CD4-positive, alpha-beta memory T cell (primary cell): ENCODE measurements around the gene ZER1. TPM values are rescaled to one million over a fixed set of nuclear protein-coding genes. Genes with fewer than 3 reads are reported as not detected.

Experiments
- CTCF ChIA-PET: fragments of 350-600 bp; sonication (Branson Sonifier 250); formaldehyde crosslinking; loops from one replicate; lab custom pipeline; 2021; ENCODE audit warnings: inconsistent platforms; ENCODE audit not compliant: partially characterized antibody; lab: Charles Lee
- POLR2A ChIA-PET: fragments of 350-600 bp; sonication (Branson Sonifier 250); formaldehyde crosslinking; loops from one replicate; lab custom pipeline; 2021; ENCODE audit not compliant: partially characterized antibody; lab: Charles Lee
- DNase-seq, 5 donors: peaks; one replicate each; pipeline versions ENCODE4 v3.0.0 to v3.0.0-alpha.2; 2020 to 2022; ENCODE audit warnings: mixed read lengths in 1 of 5
- H3K27ac ChIP-seq: one replicate; pipeline ENCODE4 v1.7.0; 2013; ENCODE audit warnings: low read depth, low read length
- H3K27me3 ChIP-seq: 2 replicates; pipeline ENCODE4 v1.7.0; 2013; ENCODE audit warnings: mild to moderate bottlenecking, low read length, moderate library complexity; ENCODE audit not compliant: insufficient read depth
- H3K36me3 ChIP-seq: 2 replicates; pipeline ENCODE4 v1.7.0; 2013; ENCODE audit warnings: mild to moderate bottlenecking, low read length, moderate library complexity; ENCODE audit not compliant: insufficient read depth
- H3K4me1 ChIP-seq: 2 replicates; pipeline ENCODE4 v1.7.0; 2013; ENCODE audit warnings: mild to moderate bottlenecking, low read length, moderate library complexity; ENCODE audit not compliant: insufficient read depth
- H3K4me3 ChIP-seq, 2 donors: one replicate each; pipeline ENCODE4 v1.7.0; 2013; ENCODE audit warnings: low read length in 2 of 2, mild to moderate bottlenecking in 1 of 2
- H3K9me3 ChIP-seq, 2 donors: one replicate each; pipeline ENCODE4 v1.7.0; 2013; ENCODE audit warnings: low read length in 2 of 2, control low read depth in 1 of 2; ENCODE audit not compliant: control insufficient read depth in 1 of 2
- H3K27ac Mint-ChIP-seq, 7 donors: one replicate each; pipeline ENCODE4 v1.8.0; 2020 to 2021; ENCODE audit warnings: mixed read lengths in 7 of 7, mild to moderate bottlenecking in 6 of 7, inconsistent platforms in 3 of 7, moderate library complexity in 3 of 7
- H3K27me3 Mint-ChIP-seq, 2 donors: one replicate each; pipeline ENCODE4 v1.8.0; 2020 to 2021; ENCODE audit warnings: mixed read lengths in 2 of 2
- H3K36me3 Mint-ChIP-seq, 2 donors: one replicate each; pipeline ENCODE4 v1.8.0; 2020 to 2021; ENCODE audit warnings: mixed read lengths in 2 of 2, inconsistent platforms in 1 of 2, mild to moderate bottlenecking in 1 of 2
- H3K4me1 Mint-ChIP-seq, 4 donors: one replicate each; pipeline ENCODE4 v1.8.0; 2020 to 2021; ENCODE audit warnings: mixed read lengths in 4 of 4, mild to moderate bottlenecking in 1 of 4
- H3K4me3 Mint-ChIP-seq, 8 donors: one replicate each; pipeline ENCODE4 v1.8.0; 2020 to 2021; ENCODE audit warnings: mixed read lengths in 8 of 8, mild to moderate bottlenecking in 7 of 8, moderate library complexity in 6 of 8, inconsistent platforms in 3 of 8
- H3K9me3 Mint-ChIP-seq, 8 donors: one replicate each; pipeline ENCODE4 v1.8.0; 2020 to 2021; ENCODE audit warnings: mixed read lengths in 8 of 8, mild to moderate bottlenecking in 5 of 8, inconsistent platforms in 3 of 8, moderate library complexity in 1 of 8
- intact Hi-C: fragments of 100-400 bp; cut with micrococcal nuclease; formaldehyde crosslinking; loops from one replicate; pipeline ENCODE4 v1.15.1; 2023
- polyA plus RNA-seq, 2 donors: library from polyadenylated mRNA; unstranded; fragments of 300-500 nt; fragmentation: Illumina TruSeq; gene quantifications; one replicate each; pipeline ENCODE4 v1.2.3, GENCODE V29; 2021
- total RNA-seq, 2 experiments: library from RNA; stranded (reverse); gene quantifications; one replicate each; pipeline ENCODE4 v1.2.3, GENCODE V29; 2021

ZER1 gene
- total and polyA plus RNA-seq, 4 experiments from 2014 or later, result 35.6 to 44.2 (median 39.5) TPM

- peak within 1 kb of the TSS; percentile 89 to 95 for H3K4me3 ChIP-seq
- intact Hi-C loops, result loop anchor here (1.0 to 10.0 kb wide), 7 partner anchors 22 to 268 kb away; partner anchors contain the start of genes DYNC2I2, ENDOG, ODF2 and PKN3
- Mint-ChIP-seq H3K9me3 (peaks cover 0 to 8% (median 0%) of the 10 kb centered on the region in 8 donors), H3K27me3 (no peaks in the 10 kb centered on the region), H3K4me1 (peaks cover 23 to 45% (median 32%) of the 10 kb centered on the region in 4 donors), H3K27ac (peak within 1 kb of the TSS; percentile 89 to 97 (median 95)), H3K36me3 (peaks cover 0 to 17% of the 10 kb centered on the region in 2 donors), H3K4me3 (peak within 1 kb of the TSS; percentile 90 to 94 (median 92))
- no peaks in the 10 kb centered on the region for H3K27me3 ChIP-seq
- H3K9me3 ChIP-seq, result no peaks in the 10 kb centered on the region
- ChIA-PET CTCF (interaction anchor here (0.9 to 1.7 kb wide), 5 partner anchors 11 to 362 kb away, joined by 3 to 4 read pairs (median 3); no protein-coding TSS in a partner anchor), POLR2A (interaction anchor here (0.7 to 3.7 kb wide), 30 partner anchors 9 to 356 kb away, joined by 3 to 37 read pairs (median 5); partner anchors contain the start of genes DYNC2I2, ENDOG, KYAT1 and LRRC8A)
- peak within 1 kb of the TSS; percentile 70 for H3K27ac ChIP-seq
- peaks cover 28% of the 10 kb centered on the region for H3K4me1 ChIP-seq
- DNase-seq, result peak; percentile 98 to 99 (median 99)
- peaks cover 4% of the 10 kb centered on the region for H3K36me3 ChIP-seq
Observed at GRCh38 chr9:128723866-128724743, 47.6 kb downstream of the ZER1 start, which contains the start of gene ZDHHC12. ZDHHC12 (minus strand) TSS chr9:128724127; CDS start chr9:128724093, 34 bp downstream.

DNA sequence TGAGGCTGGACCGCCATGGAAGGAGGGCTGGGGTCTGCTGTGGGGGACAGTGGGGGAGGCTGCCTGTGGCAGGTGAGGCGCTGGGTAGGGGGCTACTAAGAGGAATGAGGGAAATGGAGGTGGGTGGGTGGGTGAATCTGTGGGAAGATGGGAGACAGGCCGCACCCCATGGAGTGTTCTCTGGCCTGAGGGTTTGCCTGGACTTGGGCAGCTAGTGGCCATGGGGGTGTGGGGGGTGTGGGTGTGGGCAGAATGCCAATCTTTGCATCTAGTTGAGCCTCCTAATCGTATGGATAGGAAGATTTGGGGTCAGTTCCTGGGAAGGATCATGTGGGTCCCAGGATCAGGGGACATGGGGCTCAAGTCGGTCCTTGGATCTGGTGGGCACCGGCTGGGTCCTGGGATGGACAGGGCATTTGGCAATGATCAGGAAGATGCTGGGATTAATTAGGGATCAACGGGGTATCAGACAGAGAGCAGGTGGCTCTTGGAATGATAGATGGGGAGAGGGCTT is 48.3 kb downstream of the ZER1 start:
- H3K9me3 ChIP-seq, result no peaks in the 10 kb centered on the region

DNA sequence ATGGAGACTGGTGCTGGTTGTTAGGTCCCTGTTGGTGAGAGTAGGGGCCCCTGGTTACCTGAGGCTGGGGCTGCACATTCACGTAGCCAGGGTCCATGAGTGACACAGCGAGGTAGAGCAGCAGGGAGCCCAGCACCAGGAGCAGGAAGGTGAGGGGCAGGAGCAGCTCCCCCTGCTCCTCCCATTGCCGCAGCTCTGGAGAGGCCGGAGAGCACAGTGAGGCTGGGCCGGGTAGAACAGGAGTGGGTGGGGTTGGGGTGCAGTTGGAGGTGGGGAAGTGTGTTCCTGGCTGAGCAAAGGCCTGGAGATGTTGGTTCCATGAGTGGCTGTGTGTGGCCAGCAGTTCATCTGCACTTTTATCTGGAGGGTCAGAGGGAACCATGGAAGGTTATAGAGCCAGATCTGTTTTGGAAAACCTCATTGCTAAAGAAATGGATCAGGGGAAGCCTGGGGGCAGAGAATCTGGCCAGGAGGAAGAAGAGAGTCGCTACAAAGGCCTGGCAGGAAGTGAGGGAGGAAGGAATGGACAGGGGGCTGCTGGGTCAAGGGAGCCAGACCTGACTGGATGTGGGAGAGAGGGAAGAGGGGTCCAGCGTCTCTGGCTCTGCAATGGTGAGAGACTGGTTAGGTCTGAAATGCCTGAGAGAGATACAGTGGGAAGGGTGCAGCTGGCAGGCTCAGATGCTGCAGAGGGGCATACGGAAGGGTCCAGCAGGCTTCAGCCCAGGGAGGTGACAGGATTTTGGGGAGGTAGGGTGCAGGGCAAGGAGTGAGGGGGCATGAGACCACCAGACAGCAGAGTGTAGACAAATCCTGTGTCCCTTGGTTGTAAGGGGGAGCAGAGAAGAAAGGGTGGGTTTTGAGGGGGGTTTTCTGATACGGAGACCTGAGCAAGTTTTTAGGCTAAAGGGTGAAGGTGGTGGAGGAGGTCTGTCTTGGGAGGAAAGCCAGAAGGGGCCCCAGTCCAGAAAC is 49.1 kb downstream of the ZER1 start:
- no peak for DNase-seq
- POLR2A ChIA-PET, result interaction anchor here (1.5 to 3.7 kb wide), 5 partner anchors 34 to 171 kb away, joined by 4 to 37 read pairs (median 16); partner anchors contain the start of genes DYNC2I2, SET, SPTAN1 and ZER1
- intact Hi-C loops, result loop anchor here (10.0 kb wide), 1 partner anchor 92 kb away; the partner anchor contains the start of gene ENDOG
- H3K27ac ChIP-seq, result peak overlapping the region; percentile 70
- peaks cover 0 to 17% of the 10 kb centered on the region in 2 donors for H3K36me3 Mint-ChIP-seq
- no peaks in the 10 kb centered on the region for H3K27me3 Mint-ChIP-seq
- CTCF ChIA-PET, result interaction anchor here (1.0 kb wide), 1 partner anchor 10 kb away, joined by 3 read pairs; no protein-coding TSS in a partner anchor
- no peaks in the 10 kb centered on the region for H3K9me3 ChIP-seq
- H3K4me1 ChIP-seq, result peaks cover 28% of the 10 kb centered on the region
- H3K9me3 Mint-ChIP-seq, result peaks cover 0 to 8% (median 0%) of the 10 kb centered on the region in 8 donors
- H3K27ac Mint-ChIP-seq, result peak overlapping the region; percentile 57 to 97 (median 95)
- H3K4me1 Mint-ChIP-seq, result peaks cover 23 to 45% (median 32%) of the 10 kb centered on the region in 4 donors
- H3K36me3 ChIP-seq, result peaks cover 4% of the 10 kb centered on the region
- H3K4me3 ChIP-seq, result no peak overlapping the region
- peak overlapping the region; percentile 39 to 94 (median 91) for H3K4me3 Mint-ChIP-seq
- no peaks in the 10 kb centered on the region for H3K27me3 ChIP-seq

More for the DNA sequence above, 48.3 kb downstream of the ZER1 start:
- Mint-ChIP-seq H3K9me3 (peaks cover 0 to 8% (median 0%) of the 10 kb centered on the region in 8 donors), H3K4me3 (peak overlapping the region; percentile 90 to 94 (median 92)), H3K36me3 (peaks cover 0 to 17% of the 10 kb centered on the region in 2 donors), H3K4me1 (peaks cover 23 to 45% (median 32%) of the 10 kb centered on the region in 4 donors), H3K27ac (peak overlapping the region; percentile 87 to 97 (median 95)), H3K27me3 (no peaks in the 10 kb centered on the region)
- POLR2A ChIA-PET, result interaction anchor here (1.0 to 3.7 kb wide), 21 partner anchors 8 to 357 kb away, joined by 3 to 37 read pairs (median 5); partner anchors contain the start of genes DYNC2I2, ENDOG, MIGA2 and SET
- Histone ChIP-seq H3K36me3 (peaks cover 4% of the 10 kb centered on the region), H3K4me1 (peaks cover 28% of the 10 kb centered on the region), H3K27me3 (no peaks in the 10 kb centered on the region), H3K27ac (peak overlapping the region; percentile 70), H3K4me3 (peak overlapping the region; percentile 79 to 95)
- intact Hi-C loops, result loop anchor here (10.0 kb wide), 1 partner anchor 91 kb away; the partner anchor contains the start of gene ENDOG
- CTCF ChIA-PET, result interaction anchor here (1.7 kb wide), 1 partner anchor 15 kb away, joined by 4 read pairs; no protein-coding TSS in a partner anchor
- DNase-seq, result no peak

DNA sequence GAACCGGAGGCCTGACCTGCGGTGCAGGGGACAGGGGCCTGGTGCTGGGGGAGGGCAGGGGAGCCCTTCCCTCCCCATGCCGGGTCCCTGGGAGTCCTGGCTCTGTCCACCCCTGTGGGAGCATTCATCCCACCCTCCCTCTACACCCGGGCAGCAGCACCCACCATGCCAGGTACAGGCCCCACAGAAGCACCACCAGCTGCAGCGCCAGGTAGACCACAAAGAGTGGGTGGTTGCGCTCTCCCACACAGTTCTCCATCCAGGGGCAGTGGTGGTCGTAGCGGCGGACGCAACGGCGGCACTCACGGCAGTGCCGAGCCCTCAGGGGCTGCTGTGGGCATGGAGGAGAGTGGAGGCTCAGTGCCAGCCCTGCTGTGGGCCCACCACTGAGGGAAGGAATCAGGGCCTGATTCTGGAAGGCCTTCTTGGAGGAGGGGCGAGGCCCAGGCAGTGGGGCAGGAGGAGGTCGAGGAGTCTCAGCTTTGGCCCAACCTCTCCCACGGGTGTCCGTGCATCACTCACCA is 50.2 kb downstream of the ZER1 start:
- H3K27me3 ChIP-seq, result no peaks in the 10 kb centered on the region
- Mint-ChIP-seq H3K4me1 (peaks cover 23 to 45% (median 29%) of the 10 kb centered on the region in 4 donors), H3K9me3 (peaks cover 0 to 8% (median 0%) of the 10 kb centered on the region in 8 donors), H3K27me3 (no peaks in the 10 kb centered on the region), H3K4me3 (peak overlapping the region in 1 of 8 donors; percentile 46), H3K36me3 (peaks cover 0 to 17% of the 10 kb centered on the region in 2 donors), H3K27ac (peak overlapping the region in 2 of 7 donors; percentile 58 to 89)
- peaks cover 4% of the 10 kb centered on the region for H3K36me3 ChIP-seq
- H3K4me3 ChIP-seq, result no peak overlapping the region
- POLR2A ChIA-PET, result interaction anchor here (0.6 to 3.2 kb wide), 3 partner anchors 29 to 170 kb away, joined by 3 to 16 read pairs (median 3); partner anchors contain the start of gene SPTAN1
- no peak overlapping the region for H3K27ac ChIP-seq
- CTCF ChIA-PET, result interaction anchor here (1.0 kb wide), 1 partner anchor 11 kb away, joined by 3 read pairs; no protein-coding TSS in a partner anchor
- intact Hi-C loops, result loop anchor here (10.0 kb wide), 1 partner anchor 93 kb away; the partner anchor contains the start of gene ENDOG
- peaks cover 28% of the 10 kb centered on the region for H3K4me1 ChIP-seq
- DNase-seq, result no peak
- no peaks in the 10 kb centered on the region for H3K9me3 ChIP-seq

GRCh38 chr9:128720841-128721486 is 50.8 kb downstream of the ZER1 start:
- no peaks in the 10 kb centered on the region for H3K27me3 ChIP-seq
- Mint-ChIP-seq H3K27ac (peak overlapping the region in 2 of 7 donors; percentile 41 to 75), H3K9me3 (peaks cover 0 to 8% (median 0%) of the 10 kb centered on the region in 8 donors), H3K4me1 (peaks cover 23 to 42% (median 28%) of the 10 kb centered on the region in 4 donors), H3K4me3 (peak overlapping the region in 1 of 8 donors; percentile 42), H3K27me3 (no peaks in the 10 kb centered on the region), H3K36me3 (peaks cover 0 to 17% of the 10 kb centered on the region in 2 donors)
- H3K27ac ChIP-seq, result no peak overlapping the region
- intact Hi-C loops, result loop anchor here (10.0 kb wide), 1 partner anchor 94 kb away; the partner anchor contains the start of gene ENDOG
- H3K36me3 ChIP-seq, result peaks cover 4% of the 10 kb centered on the region
- H3K4me3 ChIP-seq, result no peak overlapping the region
- H3K4me1 ChIP-seq, result peaks cover 28% of the 10 kb centered on the region
- ChIA-PET CTCF (no interaction called here), POLR2A (interaction anchor here (0.6 kb wide), 1 partner anchor 65 kb away, joined by 3 read pairs; no protein-coding TSS in a partner anchor)
- no peaks in the 10 kb centered on the region for H3K9me3 ChIP-seq
- no peak for DNase-seq
